B cell (primary cell): Measurements from ENCODE around the gene C1orf122.

Experiments used
- EZH2 ChIP-seq: IDR thresholded peaks from 2 replicates; pipeline ENCODE4 v1.6.1; 2012; ENCODE audit warnings: borderline replicate concordance, low read depth, mild to moderate bottlenecking, moderate library complexity, low read length; ENCODE audit not compliant: insufficient read depth, poor library complexity, severe bottlenecking
- TF ChIP-seq, protein P1 (sequence below): fragments of 200-600 bp; IDR thresholded peaks from one replicate; pipeline ENCODE4 v1.8.0; 2022; ENCODE audit warnings: antibody characterized with exemption, mild to moderate bottlenecking

DNA sequence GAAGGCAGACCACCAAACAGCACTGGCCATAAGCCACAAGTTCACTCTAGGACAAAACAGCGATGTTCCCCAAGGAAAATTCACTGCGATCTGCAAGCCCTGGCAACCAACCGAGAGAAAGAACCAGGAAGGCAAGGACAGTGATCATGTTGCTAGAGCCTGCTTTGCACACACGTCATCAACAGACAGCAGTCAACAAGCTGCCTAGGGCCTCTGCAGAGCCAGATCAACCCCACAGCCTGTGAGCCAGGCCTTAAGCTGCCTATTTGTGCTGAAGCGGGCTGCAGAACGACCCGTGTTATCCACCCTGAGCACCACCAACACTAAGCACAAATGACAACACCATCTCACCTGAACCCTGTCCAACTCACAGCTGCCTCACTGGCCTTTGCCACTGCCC is 6.7 kb downstream of the C1orf122 start:
- TF ChIP-seq, protein P1, sequence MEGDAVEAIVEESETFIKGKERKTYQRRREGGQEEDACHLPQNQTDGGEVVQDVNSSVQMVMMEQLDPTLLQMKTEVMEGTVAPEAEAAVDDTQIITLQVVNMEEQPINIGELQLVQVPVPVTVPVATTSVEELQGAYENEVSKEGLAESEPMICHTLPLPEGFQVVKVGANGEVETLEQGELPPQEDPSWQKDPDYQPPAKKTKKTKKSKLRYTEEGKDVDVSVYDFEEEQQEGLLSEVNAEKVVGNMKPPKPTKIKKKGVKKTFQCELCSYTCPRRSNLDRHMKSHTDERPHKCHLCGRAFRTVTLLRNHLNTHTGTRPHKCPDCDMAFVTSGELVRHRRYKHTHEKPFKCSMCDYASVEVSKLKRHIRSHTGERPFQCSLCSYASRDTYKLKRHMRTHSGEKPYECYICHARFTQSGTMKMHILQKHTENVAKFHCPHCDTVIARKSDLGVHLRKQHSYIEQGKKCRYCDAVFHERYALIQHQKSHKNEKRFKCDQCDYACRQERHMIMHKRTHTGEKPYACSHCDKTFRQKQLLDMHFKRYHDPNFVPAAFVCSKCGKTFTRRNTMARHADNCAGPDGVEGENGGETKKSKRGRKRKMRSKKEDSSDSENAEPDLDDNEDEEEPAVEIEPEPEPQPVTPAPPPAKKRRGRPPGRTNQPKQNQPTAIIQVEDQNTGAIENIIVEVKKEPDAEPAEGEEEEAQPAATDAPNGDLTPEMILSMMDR = no peak
- no peak for TF ChIP-seq EZH2
